CD4-positive, alpha-beta T cell treated with Interleukin-6 at 100 ng/mL for 8 hours (primary cell): ENCODE results near the gene MRGPRE.
"Not testable (repeated sequence)": the region's sequence is repeated elsewhere in the genome, so short reads cannot be mapped to it uniquely, and the experiment has no call there.

Source experiments
- DNase-seq: peaks from one replicate; pipeline ENCODE4 v3.0.0-alpha.2; 2020; ENCODE audit warnings: mixed read lengths, low spot score

The MRGPRE gene, protein sequence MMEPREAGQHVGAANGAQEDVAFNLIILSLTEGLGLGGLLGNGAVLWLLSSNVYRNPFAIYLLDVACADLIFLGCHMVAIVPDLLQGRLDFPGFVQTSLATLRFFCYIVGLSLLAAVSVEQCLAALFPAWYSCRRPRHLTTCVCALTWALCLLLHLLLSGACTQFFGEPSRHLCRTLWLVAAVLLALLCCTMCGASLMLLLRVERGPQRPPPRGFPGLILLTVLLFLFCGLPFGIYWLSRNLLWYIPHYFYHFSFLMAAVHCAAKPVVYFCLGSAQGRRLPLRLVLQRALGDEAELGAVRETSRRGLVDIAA

GRCh38 chr11:3231851-3232744 lies at the start of gene MRGPRE:
MRGPRE (minus strand) TSS chr11:3232417; CDS start chr11:3228799, 3,618 bp downstream.
- DNase-seq = no peak

DNA sequence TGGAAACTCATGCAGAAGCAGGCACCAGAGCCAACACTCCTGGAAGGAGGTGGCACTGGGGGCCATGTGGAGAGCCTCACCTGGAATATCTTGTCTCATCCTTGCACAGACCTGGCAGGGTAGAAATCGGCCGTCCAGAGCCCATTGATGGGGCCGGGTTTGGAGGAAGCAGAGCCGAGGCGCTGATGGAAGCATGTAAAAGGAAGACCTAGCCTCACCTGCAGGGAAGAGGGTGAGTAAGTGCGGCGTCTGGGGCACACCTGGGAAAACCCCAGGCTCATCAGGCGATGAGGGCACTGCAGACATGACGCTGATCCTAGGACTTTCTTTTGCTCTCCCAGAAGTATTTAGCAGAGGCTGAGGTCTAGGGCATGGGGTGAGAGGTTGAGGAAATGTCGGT lies 48.9 kb upstream of the MRGPRE start:
- DNase-seq = not testable (repeated sequence)

GRCh38 chr11:3280662-3281061 lies 48.4 kb upstream of the MRGPRE start:
- not testable (repeated sequence) for DNase-seq

DNA sequence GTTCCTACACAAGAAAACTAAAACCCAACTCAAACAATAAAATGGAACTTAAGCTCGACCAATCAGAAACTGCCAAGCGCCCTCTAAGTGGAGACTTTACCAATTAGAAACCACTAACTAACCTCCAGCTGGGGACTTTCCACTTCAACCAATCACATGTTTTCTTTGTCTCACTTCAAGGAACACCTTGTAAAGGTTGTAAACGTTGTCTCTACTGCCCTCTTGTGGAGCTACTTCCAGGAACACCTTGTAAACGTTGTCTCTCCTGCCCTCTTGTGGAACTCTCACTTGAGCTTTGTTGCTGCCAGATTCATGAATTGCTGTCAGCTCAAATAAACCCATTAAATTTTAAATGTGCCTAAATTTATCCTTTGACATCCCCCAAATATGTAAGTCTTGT lies 46.7 kb upstream of the MRGPRE start:
- not testable (repeated sequence) for DNase-seq

DNA sequence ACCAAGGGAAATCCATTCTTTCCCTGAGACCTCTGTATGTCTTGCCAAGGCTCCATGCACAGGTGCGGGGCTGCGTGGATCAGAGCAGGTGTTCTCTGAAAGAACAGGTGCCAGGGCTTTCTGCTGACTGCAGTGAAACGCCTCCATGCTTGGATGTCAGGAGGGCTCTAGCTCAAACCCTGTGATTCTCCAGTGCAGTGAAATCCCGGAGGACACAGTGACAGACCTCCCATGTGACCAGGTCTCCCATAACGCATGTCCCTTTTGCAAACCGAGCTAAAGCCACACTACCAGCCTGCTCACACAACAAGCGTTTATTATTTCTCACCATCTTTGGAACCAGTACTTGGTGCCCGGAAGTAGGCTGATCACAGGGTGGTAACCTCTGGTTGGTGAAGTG lies 41.4 kb upstream of the MRGPRE start:
- not testable (repeated sequence) for DNase-seq

GRCh38 chr11:3262548-3262947 lies 30.3 kb upstream of the MRGPRE start:
- DNase-seq = not testable (repeated sequence)

DNA sequence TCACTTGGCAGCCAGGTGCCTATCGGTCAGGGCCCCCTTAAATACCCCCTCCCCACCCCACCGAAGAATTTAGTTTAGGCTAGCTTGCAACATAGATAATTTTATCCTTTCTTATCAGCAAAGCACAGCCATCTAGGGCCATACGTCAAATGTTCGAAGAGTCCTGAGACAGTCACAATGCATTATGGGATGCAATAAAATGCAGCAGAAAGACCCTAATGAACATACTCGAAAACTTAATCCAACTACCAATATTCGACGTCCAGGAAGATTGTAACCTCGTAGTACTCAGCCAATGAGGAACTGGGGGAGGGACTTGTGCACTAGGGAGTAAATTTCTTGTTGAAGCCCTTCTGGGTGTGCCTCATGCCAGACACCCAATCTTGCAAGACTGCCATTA lies 29.6 kb upstream of the MRGPRE start:
- not testable (repeated sequence) for DNase-seq

DNA sequence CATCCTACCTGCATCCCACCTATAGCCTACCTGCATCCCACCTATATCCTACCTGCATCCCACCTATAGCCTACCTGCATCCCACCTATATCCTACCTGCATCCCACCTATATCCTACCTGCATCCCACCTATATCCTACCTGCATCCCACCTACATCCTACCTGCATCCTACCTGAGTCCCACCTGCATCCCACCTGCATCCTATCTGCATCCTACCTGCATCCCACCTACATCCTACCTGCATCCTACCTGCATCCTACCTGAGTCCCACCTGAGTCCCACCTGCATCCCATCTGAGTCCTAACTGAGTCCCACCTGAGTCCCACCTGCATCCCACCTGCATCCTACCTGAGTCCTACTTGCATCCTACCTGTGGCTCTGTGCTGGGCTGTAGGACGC lies 25.3 kb upstream of the MRGPRE start:
- DNase-seq = not testable (repeated sequence)

- DNase-seq = not testable (repeated sequence)
Observed at GRCh38 chr11:3255241-3255640, 23.0 kb upstream of the MRGPRE start.

DNA sequence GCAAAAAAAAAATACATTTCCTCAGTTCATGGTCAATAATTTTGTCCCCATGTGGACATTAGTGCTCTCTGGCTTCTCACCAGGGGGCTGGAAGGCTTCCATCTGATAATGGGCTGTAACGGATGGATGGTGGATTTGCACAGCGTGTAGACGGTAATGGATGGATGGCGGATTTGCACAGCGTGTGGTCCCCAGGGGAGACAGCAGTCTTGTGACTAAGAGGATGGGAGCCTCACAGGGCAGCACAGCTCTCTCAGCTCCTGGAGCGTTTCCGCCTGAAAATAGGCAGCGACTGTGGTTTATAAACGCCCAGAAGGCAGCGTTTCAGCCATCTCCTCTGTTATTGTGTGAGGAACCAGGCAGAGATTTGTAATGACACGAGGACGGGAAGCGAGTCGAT lies 22.6 kb upstream of the MRGPRE start:
- DNase-seq = not testable (repeated sequence)

- no peak for DNase-seq
Observed at GRCh38 chr11:3245071-3245470, 12.9 kb upstream of the MRGPRE start.

DNA sequence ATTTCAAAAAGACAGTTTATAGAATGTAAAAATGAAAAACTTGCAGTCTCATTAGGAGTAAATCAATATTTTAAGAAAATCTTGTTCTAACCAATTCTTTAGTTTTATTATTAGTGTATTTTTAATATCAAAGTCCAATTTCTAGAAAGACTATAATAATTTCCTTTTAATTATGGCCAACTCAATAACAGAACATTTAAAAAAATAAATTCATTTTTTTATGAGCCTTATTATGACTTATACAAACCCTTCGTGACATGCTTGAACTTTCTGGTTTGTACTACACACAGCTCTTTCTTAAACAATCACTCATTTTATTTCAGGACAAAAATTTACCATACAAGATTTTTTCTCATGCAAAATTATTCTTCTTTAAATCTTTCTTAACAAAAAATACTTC lies 11.7 kb upstream of the MRGPRE start:
- DNase-seq = no peak

DNA sequence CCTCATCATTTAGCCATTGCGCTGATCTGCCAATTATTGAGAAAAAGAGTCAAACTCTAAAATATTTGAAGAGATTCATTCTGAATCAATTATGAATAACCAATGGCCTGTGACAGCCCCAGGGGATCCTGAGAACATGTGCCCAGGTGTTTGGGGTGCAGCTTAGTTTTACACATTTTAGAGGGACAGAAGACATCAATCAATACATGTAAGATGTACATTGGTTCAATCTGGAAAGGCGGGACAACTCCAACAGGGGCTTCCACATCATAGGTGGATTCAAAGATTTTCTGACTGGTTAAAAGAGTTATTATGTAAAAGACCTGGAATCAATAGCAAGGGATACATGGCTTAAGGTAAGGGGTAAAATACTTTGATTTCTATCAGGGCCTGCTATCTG lies 4.9 kb upstream of the MRGPRE start:
- DNase-seq = no peak

- no peak for DNase-seq
Observed at GRCh38 chr11:3234846-3235245, 2.6 kb upstream of the MRGPRE start.

GRCh38 chr11:3232956-3233355 lies 739 bp upstream of the MRGPRE start:
- no peak for DNase-seq

GRCh38 chr11:3231550-3231850 lies 717 bp downstream of the MRGPRE start:
- DNase-seq = no peak

DNA sequence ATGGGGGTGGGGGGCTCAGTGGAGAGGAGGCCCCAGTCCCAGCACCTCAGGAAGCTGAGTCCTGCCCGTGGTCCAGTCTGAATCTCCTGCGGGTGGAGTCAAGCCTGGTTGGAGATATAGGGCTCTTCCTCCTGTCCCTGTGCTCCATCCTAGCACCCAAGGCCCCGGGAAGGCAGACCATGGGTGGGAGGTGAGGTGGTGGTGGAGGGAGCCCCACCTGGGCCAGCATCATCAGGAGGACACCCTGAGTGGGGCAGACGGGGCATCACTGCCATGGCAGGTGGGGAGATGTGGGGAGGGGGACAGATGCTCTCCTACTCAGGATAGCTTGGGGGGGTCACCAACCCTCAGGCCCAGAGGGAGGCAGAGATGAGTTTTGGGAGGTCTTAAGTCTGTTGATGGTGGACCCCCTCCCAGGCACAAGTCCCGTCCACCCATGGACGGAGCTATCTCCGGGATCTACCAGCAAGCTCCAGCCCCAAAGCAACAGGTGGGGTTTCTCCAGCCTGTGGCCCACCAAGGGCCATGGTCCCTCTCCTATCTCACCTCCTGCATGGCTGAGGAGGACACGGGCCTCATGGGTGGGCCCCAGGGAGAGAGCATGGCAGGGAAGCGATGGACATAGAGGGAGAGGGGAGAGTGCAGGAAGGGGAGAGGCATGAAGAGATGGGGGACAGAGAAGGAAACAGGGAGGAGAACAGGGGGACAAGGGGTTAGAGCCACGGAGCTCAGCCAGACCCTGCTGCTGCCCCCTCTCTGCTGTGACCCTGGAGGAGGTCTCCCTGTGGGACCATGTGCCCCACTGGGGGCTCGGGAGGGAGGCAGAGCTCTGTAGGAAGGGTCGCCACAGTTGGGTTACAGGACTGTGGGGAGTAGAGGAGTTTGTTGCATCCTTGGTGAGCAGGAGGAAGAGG lies 1.3 kb downstream of the MRGPRE start:
- DNase-seq = no peak

- DNase-seq = no peak
Observed at GRCh38 chr11:3229673-3230630, 2.3 kb downstream of the MRGPRE start.

- no peak for DNase-seq
Observed at GRCh38 chr11:3228445-3228829, 3.8 kb downstream of the MRGPRE start.

- no peak for DNase-seq
Observed at GRCh38 chr11:3227568-3228444, 4.4 kb downstream of the MRGPRE start.
